SHP77 (cell line): ENCODE measurements around the gene TJP2.

Experiments used
- DNase-seq, 2 experiments: peaks; one replicate each; lab custom pipeline; 2025; lab: John Stamatoyannopoulos, UW

The TJP2 gene

GRCh38 chr9:69232135-69232534 is 58.1 kb downstream of the TJP2 start:
- no peak for DNase-seq

- no peak for DNase-seq
Observed at GRCh38 chr9:69234683-69235082, 60.6 kb downstream of the TJP2 start.

- no peak for DNase-seq
Observed at GRCh38 chr9:69236188-69236587, 62.1 kb downstream of the TJP2 start.

- DNase-seq: no peak
Observed at GRCh38 chr9:69237702-69238295, 63.7 kb downstream of the TJP2 start.

- no peak for DNase-seq
Observed at GRCh38 chr9:69243116-69243515, 69.0 kb downstream of the TJP2 start.

GRCh38 chr9:69246629-69247028 is 72.6 kb downstream of the TJP2 start:
- no peak for DNase-seq

- DNase-seq: no peak
Observed at GRCh38 chr9:69248005-69248404, 73.9 kb downstream of the TJP2 start.

GRCh38 chr9:69249337-69249736 is 75.3 kb downstream of the TJP2 start:
- DNase-seq: no peak

- DNase-seq: no peak
Observed at GRCh38 chr9:69250681-69251080, 76.6 kb downstream of the TJP2 start.

- no peak for DNase-seq
Observed at GRCh38 chr9:69252436-69252835, 78.4 kb downstream of the TJP2 start.

GRCh38 chr9:69253057-69253456 is 79.0 kb downstream of the TJP2 start:
- DNase-seq: no peak

- DNase-seq: no peak
Observed at GRCh38 chr9:69254223-69254622, 80.1 kb downstream of the TJP2 start.

GRCh38 chr9:69255591-69255990 is 81.5 kb downstream of the TJP2 start:
- no peak for DNase-seq

- no peak for DNase-seq
Observed at GRCh38 chr9:69258551-69258950, 84.5 kb downstream of the TJP2 start.

- DNase-seq: no peak
Observed at GRCh38 chr9:69260161-69260560, 86.1 kb downstream of the TJP2 start.

- no peak for DNase-seq
Observed at GRCh38 chr9:69261636-69262035, 87.6 kb downstream of the TJP2 start.

- DNase-seq: no peak
Observed at GRCh38 chr9:69264526-69264925, 90.4 kb downstream of the TJP2 start.

GRCh38 chr9:69265891-69266290 is 91.8 kb downstream of the TJP2 start:
- DNase-seq: no peak

GRCh38 chr9:69272212-69272611 is 98.1 kb downstream of the TJP2 start:
- no peak for DNase-seq

- DNase-seq: no peak
Observed at GRCh38 chr9:69273161-69273560, 99.1 kb downstream of the TJP2 start.

- no peak for DNase-seq
Observed at GRCh38 chr9:69276775-69277174, 102.7 kb downstream of the TJP2 start.

- no peak for DNase-seq
Observed at GRCh38 chr9:69279084-69279731, 105.1 kb downstream of the TJP2 start.

- no peak for DNase-seq
Observed at GRCh38 chr9:69279733-69280132, 105.7 kb downstream of the TJP2 start.

- no peak for DNase-seq
Observed at GRCh38 chr9:69283003-69283402, 108.9 kb downstream of the TJP2 start.
